Activated CD4-positive, alpha-beta memory T cell treated with anti-CD3 and anti-CD28 coated beads for 36 hours (primary cell): ENCODE results near the gene JARID2. TPM values are rescaled to one million over a fixed set of nuclear protein-coding genes. Genes with fewer than 3 reads are reported as not detected.

Source experiments
- CTCF ChIA-PET: fragments of 350-600 bp; sonication (Branson Sonifier 250); formaldehyde crosslinking; loops from one replicate; lab custom pipeline; 2021; ENCODE audit warnings: antibody characterized with exemption, inconsistent platforms; lab: Charles Lee
- POLR2A ChIA-PET: fragments of 350-600 bp; sonication (Branson Sonifier 250); formaldehyde crosslinking; loops from one replicate; lab custom pipeline; 2021; ENCODE audit warnings: antibody characterized with exemption; lab: Charles Lee
- DNase-seq: peaks from one replicate; pipeline ENCODE4 v3.0.0-alpha.2; 2020
- H3K27ac Mint-ChIP-seq: one replicate; pipeline ENCODE4 v1.8.0; 2021; ENCODE audit warnings: mixed read lengths
- H3K27me3 Mint-ChIP-seq: one replicate; pipeline ENCODE4 v1.8.0; 2021; ENCODE audit warnings: mixed read lengths
- H3K36me3 Mint-ChIP-seq: one replicate; pipeline ENCODE4 v1.8.0; 2021; ENCODE audit warnings: mixed read lengths
- H3K4me1 Mint-ChIP-seq: one replicate; pipeline ENCODE4 v1.8.0; 2021; ENCODE audit warnings: low read depth, mixed read lengths
- H3K4me3 Mint-ChIP-seq: one replicate; pipeline ENCODE4 v1.8.0; 2021; ENCODE audit warnings: mild to moderate bottlenecking, mixed read lengths
- H3K9me3 Mint-ChIP-seq: one replicate; pipeline ENCODE4 v1.8.0; 2021; ENCODE audit warnings: mixed read lengths
- intact Hi-C: fragments of 100-400 bp; cut with micrococcal nuclease; formaldehyde crosslinking; loops from one replicate; pipeline ENCODE4 v1.15.1; 2023
- total RNA-seq, 2 experiments: library from RNA; stranded (reverse); gene quantifications; one replicate each; pipeline ENCODE4 v1.2.3, GENCODE V29; 2021

Gene JARID2
- total RNA-seq, 2 experiments from 2014 or later: 41.4 to 44.0 TPM

DNA sequence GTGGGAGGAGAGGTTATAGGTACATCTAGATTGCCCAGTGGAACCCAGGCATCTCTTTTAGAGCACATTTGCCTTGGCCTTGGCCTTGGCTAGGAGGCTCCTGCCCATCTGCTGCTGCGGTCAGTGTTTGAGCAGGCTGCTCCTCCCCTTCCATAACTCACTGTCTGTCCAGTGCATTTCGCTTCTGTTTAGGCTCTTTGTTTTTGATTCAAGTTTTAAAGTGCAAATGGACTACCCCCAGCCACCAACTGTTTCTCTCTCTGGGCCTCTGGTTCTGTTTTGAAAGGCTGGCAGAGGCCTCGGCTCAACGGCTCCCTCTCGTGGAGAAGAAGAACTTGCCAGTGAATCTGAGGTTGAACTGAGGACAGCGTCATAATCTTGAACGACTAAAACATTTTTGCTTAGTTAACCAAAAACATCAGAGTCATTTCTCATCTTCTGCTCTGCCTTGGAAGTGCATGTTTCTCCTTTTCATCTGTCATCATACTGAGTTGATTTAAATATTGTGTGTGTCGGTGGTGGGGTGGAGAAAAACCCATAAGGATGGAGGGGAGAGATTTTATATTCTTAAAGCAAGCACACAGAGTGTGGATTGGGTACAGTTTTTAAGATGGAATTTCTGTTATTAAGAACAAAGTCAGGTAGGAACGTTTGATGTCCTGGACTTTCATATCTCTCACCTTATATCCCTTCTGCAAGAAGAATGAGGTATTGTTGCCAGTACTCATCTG is 245.6 kb downstream of the JARID2 start:
- POLR2A ChIA-PET: no interaction called here
- H3K36me3 Mint-ChIP-seq: peaks cover 47% of the 10 kb centered on the region
- peaks cover 35% of the 10 kb centered on the region for H3K4me1 Mint-ChIP-seq
- DNase-seq: peak; percentile 84
- CTCF ChIA-PET: interaction anchor here (1.1 to 1.7 kb wide), 4 partner anchors 10 to 132 kb away, joined by 3 to 10 read pairs (median 4); no protein-coding TSS in a partner anchor
- peak overlapping the region; percentile 76 for H3K27ac Mint-ChIP-seq
- H3K4me3 Mint-ChIP-seq: no peak overlapping the region
- no peaks in the 10 kb centered on the region for H3K9me3 Mint-ChIP-seq
- intact Hi-C loops: loop anchor here (1.0 to 10.0 kb wide), 6 partner anchors 132 to 1280 kb away; no protein-coding TSS in a partner anchor
- H3K27me3 Mint-ChIP-seq: no peaks in the 10 kb centered on the region

- DNase-seq: no peak
- peaks cover 35% of the 10 kb centered on the region for H3K4me1 Mint-ChIP-seq
- no peaks in the 10 kb centered on the region for H3K27me3 Mint-ChIP-seq
- POLR2A ChIA-PET: no interaction called here
- intact Hi-C loops: loop anchor here (1.0 to 10.0 kb wide), 6 partner anchors 131 to 1281 kb away; no protein-coding TSS in a partner anchor
- no peak overlapping the region for H3K4me3 Mint-ChIP-seq
- H3K27ac Mint-ChIP-seq: peak overlapping the region; percentile 38
- CTCF ChIA-PET: interaction anchor here (1.5 kb wide), 1 partner anchor 10 kb away, joined by 4 read pairs; no protein-coding TSS in a partner anchor
- no peaks in the 10 kb centered on the region for H3K9me3 Mint-ChIP-seq
- peaks cover 44% of the 10 kb centered on the region for H3K36me3 Mint-ChIP-seq
Measured at GRCh38 chr6:15491986-15492269, 246.1 kb downstream of the JARID2 start.

- no peaks in the 10 kb centered on the region for H3K27me3 Mint-ChIP-seq
- ChIA-PET CTCF (interaction anchor here (1.3 kb wide), 1 partner anchor 129 kb away, joined by 3 read pairs; no protein-coding TSS in a partner anchor), POLR2A (no interaction called here)
- peaks cover 44% of the 10 kb centered on the region for H3K36me3 Mint-ChIP-seq
- DNase-seq: no peak
- H3K4me3 Mint-ChIP-seq: no peak overlapping the region
- intact Hi-C loops: loop anchor here (5.0 to 10.0 kb wide), 2 partner anchors 166 to 759 kb away; no protein-coding TSS in a partner anchor
- H3K27ac Mint-ChIP-seq: no peak overlapping the region
- H3K9me3 Mint-ChIP-seq: no peaks in the 10 kb centered on the region
- H3K4me1 Mint-ChIP-seq: peaks cover 35% of the 10 kb centered on the region
Measured at GRCh38 chr6:15493437-15494168, 247.7 kb downstream of the JARID2 start.

DNA sequence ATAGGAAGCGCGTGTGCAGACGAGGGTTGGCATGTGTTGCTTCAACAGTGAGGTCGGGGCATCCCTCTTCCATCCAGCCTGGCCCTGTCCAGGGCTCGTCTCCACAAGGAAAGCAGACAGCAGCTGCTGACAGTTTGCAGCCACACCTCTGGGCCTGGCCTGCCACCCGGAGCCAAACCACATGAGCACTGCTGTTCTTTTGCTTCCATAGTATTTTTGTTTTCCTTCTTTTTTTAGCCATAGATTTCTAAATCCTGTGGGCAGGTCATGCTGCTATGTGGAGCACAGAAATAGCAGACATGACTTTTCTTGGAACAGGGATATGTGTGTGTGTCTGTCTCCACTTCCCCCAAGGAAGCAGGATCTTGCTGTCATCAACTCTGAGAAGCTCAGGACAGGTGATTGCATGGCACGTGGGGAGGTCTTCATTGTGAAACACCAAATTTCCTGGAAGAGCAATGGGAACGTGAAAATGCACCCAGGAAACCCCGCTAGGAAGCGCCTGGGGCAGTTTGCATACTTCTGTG is 249.6 kb downstream of the JARID2 start:
- DNase-seq: no peak
- intact Hi-C loops: loop anchor here (10.0 kb wide), 1 partner anchor 761 kb away; no protein-coding TSS in a partner anchor
- H3K9me3 Mint-ChIP-seq: no peaks in the 10 kb centered on the region
- H3K27me3 Mint-ChIP-seq: no peaks in the 10 kb centered on the region
- H3K36me3 Mint-ChIP-seq: peaks cover 41% of the 10 kb centered on the region
- ChIA-PET CTCF (no interaction called here), POLR2A (no interaction called here)
- no peak overlapping the region for H3K4me3 Mint-ChIP-seq
- peaks cover 22% of the 10 kb centered on the region for H3K4me1 Mint-ChIP-seq
- no peak overlapping the region for H3K27ac Mint-ChIP-seq

- Mint-ChIP-seq H3K4me3 (no peak overlapping the region), H3K27ac (no peak overlapping the region), H3K9me3 (no peaks in the 10 kb centered on the region), H3K4me1 (peaks cover 12% of the 10 kb centered on the region), H3K36me3 (peaks cover 50% of the 10 kb centered on the region), H3K27me3 (no peaks in the 10 kb centered on the region)
- intact Hi-C loops: loop anchor here (10.0 kb wide), 1 partner anchor 762 kb away; no protein-coding TSS in a partner anchor
- DNase-seq: no peak
- CTCF ChIA-PET: interaction anchor here (0.6 kb wide), 1 partner anchor 33 kb away, joined by 3 read pairs; no protein-coding TSS in a partner anchor
- POLR2A ChIA-PET: no interaction called here
Measured at GRCh38 chr6:15496345-15497131, 250.7 kb downstream of the JARID2 start.

- Mint-ChIP-seq H3K36me3 (peaks cover 51% of the 10 kb centered on the region), H3K9me3 (no peaks in the 10 kb centered on the region), H3K4me3 (no peak overlapping the region), H3K27ac (no peak overlapping the region), H3K4me1 (no peaks in the 10 kb centered on the region), H3K27me3 (no peaks in the 10 kb centered on the region)
- intact Hi-C loops: loop anchor here (10.0 kb wide), 1 partner anchor 764 kb away; no protein-coding TSS in a partner anchor
- no peak for DNase-seq
- ChIA-PET CTCF (no interaction called here), POLR2A (no interaction called here)
Measured at GRCh38 chr6:15498640-15499039, 252.8 kb downstream of the JARID2 start.

- no peak for DNase-seq
- ChIA-PET POLR2A (no interaction called here), CTCF (no interaction called here)
- no peaks in the 10 kb centered on the region for H3K27me3 Mint-ChIP-seq
- intact Hi-C loops: loop anchor here (10.0 kb wide), 1 partner anchor 764 kb away; no protein-coding TSS in a partner anchor
- H3K9me3 Mint-ChIP-seq: no peaks in the 10 kb centered on the region
- no peaks in the 10 kb centered on the region for H3K4me1 Mint-ChIP-seq
- H3K27ac Mint-ChIP-seq: no peak overlapping the region
- H3K4me3 Mint-ChIP-seq: no peak overlapping the region
- H3K36me3 Mint-ChIP-seq: peaks cover 51% of the 10 kb centered on the region
Measured at GRCh38 chr6:15499125-15499524, 253.3 kb downstream of the JARID2 start.

GRCh38 chr6:15499591-15499990 is 253.7 kb downstream of the JARID2 start:
- ChIA-PET CTCF (no interaction called here), POLR2A (no interaction called here)
- no peak for DNase-seq
- Mint-ChIP-seq H3K27ac (no peak overlapping the region), H3K4me3 (no peak overlapping the region), H3K4me1 (no peaks in the 10 kb centered on the region), H3K36me3 (peaks cover 52% of the 10 kb centered on the region), H3K9me3 (no peaks in the 10 kb centered on the region), H3K27me3 (no peaks in the 10 kb centered on the region)
- intact Hi-C loops: loop anchor here (10.0 kb wide), 1 partner anchor 765 kb away; no protein-coding TSS in a partner anchor

- Mint-ChIP-seq H3K36me3 (peaks cover 56% of the 10 kb centered on the region), H3K4me1 (no peaks in the 10 kb centered on the region), H3K27ac (no peak overlapping the region), H3K9me3 (no peaks in the 10 kb centered on the region), H3K4me3 (no peak overlapping the region), H3K27me3 (no peaks in the 10 kb centered on the region)
- intact Hi-C loops: no loop called here
- CTCF ChIA-PET: no interaction called here
- no peak for DNase-seq
- POLR2A ChIA-PET: no interaction called here
Measured at GRCh38 chr6:15500078-15500740, 254.3 kb downstream of the JARID2 start.

- Mint-ChIP-seq H3K9me3 (no peaks in the 10 kb centered on the region), H3K4me1 (no peaks in the 10 kb centered on the region), H3K27me3 (no peaks in the 10 kb centered on the region), H3K36me3 (peaks cover 52% of the 10 kb centered on the region), H3K27ac (no peak overlapping the region), H3K4me3 (peak overlapping the region; percentile 12)
- intact Hi-C loops: no loop called here
- ChIA-PET CTCF (no interaction called here), POLR2A (no interaction called here)
- no peak for DNase-seq
Measured at GRCh38 chr6:15500901-15501825, 255.3 kb downstream of the JARID2 start.
